Osteocyte (in vitro differentiated cells): ENCODE data around the gene FRMD4B. TPM values are rescaled to one million over a fixed set of nuclear protein-coding genes. Genes with fewer than 3 reads are reported as not detected.

Experiments
- DNase-seq: peaks from one replicate; pipeline ENCODE4 v3.0.0; 2021; ENCODE audit warnings: mixed read lengths; ENCODE audit not compliant: unreplicated experiment; ENCODE audit errors: extremely low spot score
- H3K27ac Mint-ChIP-seq: one replicate; pipeline ENCODE4 v1.8.0; 2021; ENCODE audit warnings: mild to moderate bottlenecking, mixed read lengths; ENCODE audit not compliant: unreplicated experiment
- H3K27me3 Mint-ChIP-seq: one replicate; pipeline ENCODE4 v1.8.0; 2021; ENCODE audit warnings: mixed read lengths; ENCODE audit not compliant: unreplicated experiment
- H3K36me3 Mint-ChIP-seq: one replicate; pipeline ENCODE4 v1.8.0; 2021; ENCODE audit warnings: mixed read lengths; ENCODE audit not compliant: unreplicated experiment
- H3K4me1 Mint-ChIP-seq: one replicate; pipeline ENCODE4 v1.8.0; 2021; ENCODE audit warnings: mixed read lengths; ENCODE audit not compliant: unreplicated experiment
- H3K4me3 Mint-ChIP-seq: one replicate; pipeline ENCODE4 v1.8.0; 2021; ENCODE audit warnings: mild to moderate bottlenecking, moderate library complexity, mixed read lengths; ENCODE audit not compliant: unreplicated experiment
- H3K9me3 Mint-ChIP-seq: one replicate; pipeline ENCODE4 v1.8.0; 2021; ENCODE audit warnings: mixed read lengths; ENCODE audit not compliant: unreplicated experiment
- total RNA-seq: library from RNA; stranded (reverse); gene quantifications from 2 replicates; pipeline ENCODE4 v1.2.1, GENCODE V29; 2021
- TF ChIP-seq, protein P1 (sequence below): fragments of 200-600 bp; sonication (generic); IDR thresholded peaks from 2 replicates; pipeline ENCODE4 v1.5.0; 2021; ENCODE audit warnings: antibody characterized with exemption, mild to moderate bottlenecking, moderate library complexity

FRMD4B gene
- total RNA-seq, 1 donor from 2014 or later = 1.3 TPM

DNA sequence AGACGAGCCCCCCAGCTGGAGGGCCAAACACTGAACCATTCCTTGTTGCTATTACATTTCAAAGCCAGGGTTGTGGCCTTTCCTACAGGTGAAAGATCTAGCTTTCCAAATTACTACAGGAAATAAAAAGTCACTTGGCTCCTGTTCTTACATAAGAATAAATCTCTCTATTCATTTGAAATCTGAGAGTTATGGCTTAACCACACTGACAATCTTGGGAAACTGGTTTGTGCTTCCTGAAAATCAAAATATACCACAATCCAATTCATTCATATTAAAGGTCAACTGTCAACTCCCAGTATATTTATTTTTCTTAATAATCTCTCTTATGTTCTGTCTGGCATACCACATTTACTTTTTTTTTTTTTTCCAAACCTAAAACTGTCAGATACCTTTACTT lies 159.8 kb downstream of the FRMD4B start:
- Mint-ChIP-seq H3K4me1 (peaks cover 4% of the 10 kb centered on the region), H3K4me3 (no peak overlapping the region), H3K9me3 (no peaks in the 10 kb centered on the region), H3K27me3 (peaks cover 3% of the 10 kb centered on the region), H3K27ac (no peak overlapping the region), H3K36me3 (no peaks in the 10 kb centered on the region)
- TF ChIP-seq, protein P1, sequence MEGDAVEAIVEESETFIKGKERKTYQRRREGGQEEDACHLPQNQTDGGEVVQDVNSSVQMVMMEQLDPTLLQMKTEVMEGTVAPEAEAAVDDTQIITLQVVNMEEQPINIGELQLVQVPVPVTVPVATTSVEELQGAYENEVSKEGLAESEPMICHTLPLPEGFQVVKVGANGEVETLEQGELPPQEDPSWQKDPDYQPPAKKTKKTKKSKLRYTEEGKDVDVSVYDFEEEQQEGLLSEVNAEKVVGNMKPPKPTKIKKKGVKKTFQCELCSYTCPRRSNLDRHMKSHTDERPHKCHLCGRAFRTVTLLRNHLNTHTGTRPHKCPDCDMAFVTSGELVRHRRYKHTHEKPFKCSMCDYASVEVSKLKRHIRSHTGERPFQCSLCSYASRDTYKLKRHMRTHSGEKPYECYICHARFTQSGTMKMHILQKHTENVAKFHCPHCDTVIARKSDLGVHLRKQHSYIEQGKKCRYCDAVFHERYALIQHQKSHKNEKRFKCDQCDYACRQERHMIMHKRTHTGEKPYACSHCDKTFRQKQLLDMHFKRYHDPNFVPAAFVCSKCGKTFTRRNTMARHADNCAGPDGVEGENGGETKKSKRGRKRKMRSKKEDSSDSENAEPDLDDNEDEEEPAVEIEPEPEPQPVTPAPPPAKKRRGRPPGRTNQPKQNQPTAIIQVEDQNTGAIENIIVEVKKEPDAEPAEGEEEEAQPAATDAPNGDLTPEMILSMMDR = no peak
- no peak for DNase-seq

DNA sequence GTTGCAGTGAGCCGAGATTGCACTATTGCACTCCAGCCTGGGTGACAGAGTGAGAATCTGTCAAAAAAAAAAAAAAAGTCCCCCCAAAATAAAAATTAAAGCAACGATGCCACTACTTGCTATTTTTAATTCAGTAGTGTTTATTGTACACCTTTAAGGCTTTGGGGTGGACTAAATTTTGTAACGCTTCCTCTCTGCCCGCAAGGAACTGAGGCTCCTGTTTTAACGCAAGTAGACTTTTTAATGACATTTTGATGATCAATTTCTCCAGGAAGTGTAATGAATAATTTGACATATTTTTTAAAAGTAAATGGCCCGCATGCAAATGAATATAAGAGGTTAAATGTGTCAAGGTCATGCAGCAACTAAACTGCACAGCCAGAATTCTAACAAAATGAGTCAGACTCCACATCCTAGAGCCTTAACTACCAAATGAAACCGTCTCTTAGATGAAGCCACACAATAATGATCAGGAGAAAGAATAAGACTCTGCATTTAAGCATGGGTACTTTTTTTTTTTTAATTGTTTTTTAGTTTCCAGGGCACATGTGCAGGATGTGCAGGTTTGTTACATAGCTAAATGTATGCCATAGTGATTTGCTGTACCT lies 166.7 kb downstream of the FRMD4B start:
- Mint-ChIP-seq H3K9me3 (peaks cover 3% of the 10 kb centered on the region), H3K4me1 (peaks cover 4% of the 10 kb centered on the region), H3K27me3 (no peaks in the 10 kb centered on the region), H3K36me3 (no peaks in the 10 kb centered on the region), H3K4me3 (no peak overlapping the region), H3K27ac (no peak overlapping the region)
- TF ChIP-seq, protein P1 = no peak
- no peak for DNase-seq

DNA sequence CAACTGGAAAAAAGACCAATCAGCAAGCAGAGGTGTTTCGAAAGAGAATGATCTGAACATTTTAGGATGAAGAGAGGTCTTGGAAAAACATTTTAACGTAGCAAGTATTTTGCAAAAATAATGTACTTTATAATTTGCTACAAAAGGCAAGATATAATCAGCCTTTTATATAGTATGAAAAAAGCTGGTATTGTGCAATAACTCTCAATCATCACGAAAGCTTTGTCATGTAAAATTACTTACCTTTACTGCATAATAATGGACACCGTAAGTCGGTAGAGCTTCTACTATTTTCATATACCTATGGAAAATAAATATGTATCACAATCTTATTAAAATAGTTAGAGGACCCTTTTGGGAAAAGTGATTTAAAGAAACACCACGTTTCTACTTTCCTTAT lies 167.8 kb downstream of the FRMD4B start:
- TF ChIP-seq, protein P1 = no peak
- Mint-ChIP-seq H3K4me1 (peaks cover 4% of the 10 kb centered on the region), H3K4me3 (no peak overlapping the region), H3K27me3 (no peaks in the 10 kb centered on the region), H3K27ac (no peak overlapping the region), H3K36me3 (no peaks in the 10 kb centered on the region), H3K9me3 (peaks cover 3% of the 10 kb centered on the region)
- no peak for DNase-seq

DNA sequence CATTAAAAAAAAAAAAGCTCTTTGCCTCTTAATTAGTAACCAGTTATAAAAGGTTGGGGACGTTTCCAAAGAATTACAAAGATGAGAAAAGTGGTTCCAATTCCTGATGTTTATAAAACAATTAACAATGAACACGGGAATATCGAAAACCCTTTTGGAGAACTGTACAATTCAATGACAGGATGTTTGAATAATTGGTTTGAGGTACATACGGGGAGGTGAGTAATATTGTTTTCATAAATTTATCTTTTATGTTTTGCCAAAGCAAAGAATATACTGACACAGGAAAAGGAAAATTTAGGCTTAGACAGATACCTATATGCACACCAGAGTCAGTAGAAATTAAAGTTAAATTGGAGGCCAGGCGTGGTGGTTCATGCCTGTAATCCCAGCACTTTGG lies 168.9 kb downstream of the FRMD4B start:
- TF ChIP-seq, protein P1 = no peak
- H3K4me3 Mint-ChIP-seq = no peak overlapping the region
- DNase-seq = no peak
- H3K27ac Mint-ChIP-seq = no peak overlapping the region
- H3K27me3 Mint-ChIP-seq = no peaks in the 10 kb centered on the region
- H3K9me3 Mint-ChIP-seq = peaks cover 3% of the 10 kb centered on the region
- no peaks in the 10 kb centered on the region for H3K36me3 Mint-ChIP-seq
- peaks cover 10% of the 10 kb centered on the region for H3K4me1 Mint-ChIP-seq

DNA sequence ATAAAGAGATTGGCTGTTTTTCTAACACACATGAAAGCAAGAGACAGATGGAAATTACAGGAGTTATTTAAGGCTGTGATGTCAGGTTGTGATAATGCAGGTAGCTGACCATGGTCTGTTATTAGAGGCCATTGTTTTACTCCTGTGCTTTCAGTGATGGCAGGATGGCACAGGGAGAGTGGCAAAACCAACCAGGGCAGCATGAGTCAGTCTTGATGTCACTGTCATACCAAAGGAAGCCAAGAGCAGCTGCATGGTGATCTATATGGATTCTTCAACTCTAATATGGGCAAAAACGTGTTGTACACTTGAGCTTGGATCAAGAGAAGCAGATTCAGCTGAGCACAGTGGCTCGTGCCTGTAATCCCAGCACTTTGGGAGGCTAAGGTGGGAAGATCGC lies 171.6 kb downstream of the FRMD4B start:
- Mint-ChIP-seq H3K4me1 (peaks cover 13% of the 10 kb centered on the region), H3K36me3 (no peaks in the 10 kb centered on the region)

More for the DNA sequence above, 171.6 kb downstream of the FRMD4B start:
- Mint-ChIP-seq H3K27ac (no peak overlapping the region), H3K9me3 (peaks cover 2% of the 10 kb centered on the region), H3K27me3 (no peaks in the 10 kb centered on the region), H3K4me3 (no peak overlapping the region)
- DNase-seq = no peak
- TF ChIP-seq, protein P1 = no peak
